SIG-M5 treated with dmso at 0.1 percent for 504 hours (cell line): ENCODE results near the gene ADRA2A.

Experiments
- DNase-seq: peaks from one replicate; lab custom pipeline; 2025; ENCODE audit not compliant: unreplicated experiment; lab: John Stamatoyannopoulos, UW

Gene ADRA2A

DNA sequence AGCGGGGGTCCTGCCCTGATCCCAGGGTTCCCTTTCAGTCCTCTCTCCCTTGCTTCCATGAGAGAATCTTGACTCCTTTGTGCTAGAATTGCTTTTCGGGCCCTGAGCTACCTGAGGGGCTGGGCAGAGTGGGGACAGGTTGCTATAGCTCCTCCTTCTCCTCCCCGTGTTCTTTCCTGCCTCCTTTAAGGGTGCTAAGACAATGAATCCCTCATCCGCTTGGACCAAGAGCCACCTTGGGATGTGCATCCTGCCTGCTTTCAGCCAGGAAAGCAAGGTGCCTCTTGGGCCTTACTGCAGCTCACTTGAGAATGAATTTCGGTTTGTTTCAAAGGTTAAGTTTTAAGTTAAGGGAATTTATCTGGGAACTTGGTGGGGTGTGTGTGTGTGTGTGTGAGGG is 53.6 kb downstream of the ADRA2A start:
- DNase-seq: no peak
